Occipital lobe (tissue), 2 donors: ENCODE results near the gene SERINC2. TPM values are rescaled to one million over a fixed set of nuclear protein-coding genes. Genes with fewer than 3 reads are reported as not detected.

ENCODE experiments used
- DNase-seq: peaks from one replicate; lab custom pipeline; 2025; lab: John Stamatoyannopoulos, UW
- total RNA-seq: library from RNA; depleted of rRNA; stranded (reverse); fragments of >200 nt; gene quantifications from one replicate; pipeline ENCODE4 v1.2.3, GENCODE V29; 2014

Gene SERINC2
- total RNA-seq, 1 donor from 2014 or later = 1.7 TPM

GRCh38 chr1:31432592-31433395 lies 19.8 kb downstream of the SERINC2 start:
- DNase-seq = no peak

- DNase-seq = no peak
These were observed 20.4 kb downstream of the SERINC2 start for GRCh38 chr1:31433396-31433930.

- DNase-seq = no peak
These were observed 21.3 kb downstream of the SERINC2 start for GRCh38 chr1:31434101-31434871.

- DNase-seq = no peak
These were observed 22.0 kb downstream of the SERINC2 start for GRCh38 chr1:31434979-31435378.

GRCh38 chr1:31435471-31436409 lies 22.7 kb downstream of the SERINC2 start:
- no peak for DNase-seq

GRCh38 chr1:31436596-31437432 lies 23.8 kb downstream of the SERINC2 start:
- no peak for DNase-seq

- no peak for DNase-seq
These were observed 24.5 kb downstream of the SERINC2 start for GRCh38 chr1:31437433-31438037.

- no peak for DNase-seq
These were observed 26.3 kb downstream of the SERINC2 start for GRCh38 chr1:31439276-31439675.

GRCh38 chr1:31441073-31441472 lies 28.1 kb downstream of the SERINC2 start:
- no peak for DNase-seq

GRCh38 chr1:31441558-31441957 lies 28.5 kb downstream of the SERINC2 start:
- no peak for DNase-seq

- no peak for DNase-seq
These were observed 29.1 kb downstream of the SERINC2 start for GRCh38 chr1:31441970-31442647.

GRCh38 chr1:31442648-31442994 lies 29.6 kb downstream of the SERINC2 start:
- no peak for DNase-seq

- DNase-seq = no peak
These were observed 30.7 kb downstream of the SERINC2 start for GRCh38 chr1:31443673-31444072.

GRCh38 chr1:31444725-31445448 lies 31.9 kb downstream of the SERINC2 start:
- DNase-seq = no peak

- no peak for DNase-seq
These were observed 32.9 kb downstream of the SERINC2 start for GRCh38 chr1:31445951-31446350.

- no peak for DNase-seq
These were observed 34.2 kb downstream of the SERINC2 start for GRCh38 chr1:31447210-31447609.

GRCh38 chr1:31453384-31454079 lies 40.5 kb downstream of the SERINC2 start:
- DNase-seq = no peak

- no peak for DNase-seq
These were observed 45.4 kb downstream of the SERINC2 start for GRCh38 chr1:31458287-31458896.
